Natural killer cell (primary cell): ENCODE results near the gene SCFD2. TPM values are rescaled to one million over a fixed set of nuclear protein-coding genes. Genes with fewer than 3 reads are reported as not detected.
"Not testable (repeated sequence)": the region's sequence is repeated elsewhere in the genome, so short reads cannot be mapped to it uniquely, and the experiment has no call there.

Experiments used
- ATAC-seq, 3 donors: fragments of 150-1000 bp in 2 of 3; fragments of 200-7000 bp in 1 of 3; cut with Tn5 transposase; 1 replicate in 1 of 3; 2 replicates in 2 of 3; pipeline ENCODE4 v1.10.0; 2021; ENCODE audit warnings: mild to moderate bottlenecking in 2 of 3, moderate library complexity in 2 of 3
- DNase-seq, 2 donors: peaks; one replicate each; pipeline versions ENCODE4 v3.0.0 to v3.0.0-alpha.2; 2013 to 2021; ENCODE audit warnings: mixed read lengths in 1 of 2
- H3K27ac ChIP-seq: one replicate; pipeline ENCODE4 v1.5.1; 2013; ENCODE audit warnings: mild to moderate bottlenecking, low read length
- H3K27me3 ChIP-seq: one replicate; pipeline ENCODE4 v1.6.1; 2013; ENCODE audit warnings: low read length; ENCODE audit not compliant: control insufficient read depth, insufficient read depth
- H3K36me3 ChIP-seq: one replicate; pipeline ENCODE4 v1.6.1; 2013; ENCODE audit warnings: low read length; ENCODE audit not compliant: control insufficient read depth, insufficient read depth
- H3K4me1 ChIP-seq: one replicate; pipeline ENCODE4 v1.6.1; 2013; ENCODE audit warnings: low read length; ENCODE audit not compliant: control insufficient read depth, insufficient read depth
- H3K4me3 ChIP-seq: one replicate; pipeline ENCODE4 v1.5.1; 2013; ENCODE audit warnings: low read length
- H3K9me3 ChIP-seq: one replicate; pipeline ENCODE4 v1.6.1; 2013; ENCODE audit warnings: low read length; ENCODE audit not compliant: control insufficient read depth, insufficient read depth
- H3K27ac Mint-ChIP-seq, 2 donors: one replicate each; pipeline ENCODE4 v1.8.0; 2022; ENCODE audit warnings: mild to moderate bottlenecking in 2 of 2, mixed read lengths in 2 of 2, moderate library complexity in 1 of 2
- H3K27me3 Mint-ChIP-seq, 2 donors: one replicate each; pipeline ENCODE4 v1.8.0; 2022; ENCODE audit warnings: low read depth in 2 of 2, mixed read lengths in 2 of 2
- H3K36me3 Mint-ChIP-seq: one replicate; pipeline ENCODE4 v1.8.0; 2022; ENCODE audit warnings: mixed read lengths
- H3K4me1 Mint-ChIP-seq, 2 donors: one replicate each; pipeline ENCODE4 v1.8.0; 2022; ENCODE audit warnings: mixed read lengths in 2 of 2
- H3K4me3 Mint-ChIP-seq: one replicate; pipeline ENCODE4 v1.8.0; 2022; ENCODE audit warnings: mild to moderate bottlenecking, moderate library complexity, mixed read lengths
- H3K9me3 Mint-ChIP-seq, 2 donors: one replicate each; pipeline ENCODE4 v1.8.0; 2022; ENCODE audit warnings: mixed read lengths in 2 of 2
- WGBS: methylation state at CpG from one replicate; pipeline ENCODE4 v1.1.7; 2013; ENCODE audit warnings: missing lambda C conversion rate; ENCODE audit not compliant: insufficient coverage; 5-methylcytosine and 5-hydroxymethylcytosine counted together
- intact Hi-C: fragments of 100-400 bp; cut with micrococcal nuclease; formaldehyde crosslinking; loops from one replicate; pipeline ENCODE4 v1.14.2; 2022
- total RNA-seq, 4 donors: library from RNA; stranded (reverse); fragments of 120-200 nt in 1 of 4; gene quantifications; one replicate each; pipeline versions ENCODE4 v1.2.3 to v1.2.4, GENCODE V29; 2013 to 2022
- TF ChIP-seq, protein P1 (sequence below): fragments of 200-600 bp; IDR thresholded peaks from one replicate; pipeline ENCODE4 v1.8.0; 2022; ENCODE audit warnings: antibody characterized with exemption

Gene SCFD2
- total RNA-seq, 3 donors from 2014 or later (not counting 1 experiment from before 2014, with no cell fraction given) = 26.4 to 29.4 (median 28.9) TPM

DNA sequence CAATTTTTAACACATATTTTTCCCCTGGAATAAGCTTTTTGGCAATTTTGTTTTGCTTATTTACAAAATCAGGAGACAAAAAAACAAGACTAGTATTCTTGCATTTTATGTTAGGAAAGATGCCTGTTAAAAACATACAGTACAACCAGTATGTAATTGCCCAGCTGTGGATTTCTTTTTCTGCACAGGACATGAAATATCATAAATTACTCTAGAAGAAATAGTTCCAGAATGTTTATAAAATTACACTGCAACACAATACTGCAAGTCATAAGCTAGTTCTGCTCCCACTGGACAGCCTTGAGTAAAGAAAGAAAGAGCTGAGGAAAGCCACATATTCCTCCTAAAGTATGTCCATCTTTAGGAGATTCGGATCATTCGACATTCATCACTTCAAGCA lies 133.5 kb downstream of the SCFD2 start:
- Mint-ChIP-seq H3K4me1 (peaks cover 15 to 19% of the 10 kb centered on the region in 2 donors), H3K27me3 (no peaks in the 10 kb centered on the region), H3K27ac (no peak overlapping the region), H3K36me3 (no peaks in the 10 kb centered on the region), H3K4me3 (no peak overlapping the region), H3K9me3 (peaks cover 0 to 2% of the 10 kb centered on the region in 2 donors)
- DNase-seq = no peak
- TF ChIP-seq, protein P1, sequence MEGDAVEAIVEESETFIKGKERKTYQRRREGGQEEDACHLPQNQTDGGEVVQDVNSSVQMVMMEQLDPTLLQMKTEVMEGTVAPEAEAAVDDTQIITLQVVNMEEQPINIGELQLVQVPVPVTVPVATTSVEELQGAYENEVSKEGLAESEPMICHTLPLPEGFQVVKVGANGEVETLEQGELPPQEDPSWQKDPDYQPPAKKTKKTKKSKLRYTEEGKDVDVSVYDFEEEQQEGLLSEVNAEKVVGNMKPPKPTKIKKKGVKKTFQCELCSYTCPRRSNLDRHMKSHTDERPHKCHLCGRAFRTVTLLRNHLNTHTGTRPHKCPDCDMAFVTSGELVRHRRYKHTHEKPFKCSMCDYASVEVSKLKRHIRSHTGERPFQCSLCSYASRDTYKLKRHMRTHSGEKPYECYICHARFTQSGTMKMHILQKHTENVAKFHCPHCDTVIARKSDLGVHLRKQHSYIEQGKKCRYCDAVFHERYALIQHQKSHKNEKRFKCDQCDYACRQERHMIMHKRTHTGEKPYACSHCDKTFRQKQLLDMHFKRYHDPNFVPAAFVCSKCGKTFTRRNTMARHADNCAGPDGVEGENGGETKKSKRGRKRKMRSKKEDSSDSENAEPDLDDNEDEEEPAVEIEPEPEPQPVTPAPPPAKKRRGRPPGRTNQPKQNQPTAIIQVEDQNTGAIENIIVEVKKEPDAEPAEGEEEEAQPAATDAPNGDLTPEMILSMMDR = no peak
- Histone ChIP-seq H3K27me3 (no peaks in the 10 kb centered on the region), H3K4me1 (no peaks in the 10 kb centered on the region), H3K27ac (no peak overlapping the region), H3K4me3 (no peak overlapping the region), H3K9me3 (no peaks in the 10 kb centered on the region), H3K36me3 (no peaks in the 10 kb centered on the region)
- 100% methylated on average over 2 of the region's 2 CpGs for WGBS
- intact Hi-C loops = no loop called here
- no peak for ATAC-seq

DNA sequence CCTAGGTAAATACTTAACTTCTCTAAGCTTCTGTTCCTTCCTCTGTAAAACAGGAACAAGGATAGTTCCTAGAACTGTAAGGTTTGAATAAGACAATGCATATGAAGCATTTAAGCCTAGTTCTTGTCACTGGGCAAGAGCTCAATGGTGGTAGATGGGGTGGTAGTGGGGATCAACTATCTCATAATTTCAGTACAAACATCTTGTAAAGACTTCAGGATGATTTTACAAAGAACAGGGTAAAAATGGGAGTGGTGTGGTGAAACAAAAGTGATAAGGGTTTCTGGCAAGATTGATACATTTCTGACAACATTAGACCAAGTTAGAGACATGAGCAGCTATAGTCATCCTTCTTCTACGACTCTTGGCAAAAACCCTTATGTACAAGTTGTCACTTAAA lies 137.8 kb downstream of the SCFD2 start:
- no peaks in the 10 kb centered on the region for H3K36me3 ChIP-seq
- Mint-ChIP-seq H3K4me3 (no peak overlapping the region), H3K4me1 (peaks cover 7 to 12% of the 10 kb centered on the region in 2 donors), H3K27me3 (no peaks in the 10 kb centered on the region), H3K9me3 (peaks cover 0 to 2% of the 10 kb centered on the region in 2 donors), H3K36me3 (no peaks in the 10 kb centered on the region), H3K27ac (no peak overlapping the region)
- H3K4me1 ChIP-seq = no peaks in the 10 kb centered on the region
- TF ChIP-seq, protein P1 = no peak
- intact Hi-C loops = no loop called here
- WGBS = 86% methylated on average over 1 of the region's 1 CpG
- H3K4me3 ChIP-seq = no peak overlapping the region
- H3K27me3 ChIP-seq = no peaks in the 10 kb centered on the region
- DNase-seq (no peak), ATAC-seq (no peak)
- no peaks in the 10 kb centered on the region for H3K9me3 ChIP-seq
- no peak overlapping the region for H3K27ac ChIP-seq

DNA sequence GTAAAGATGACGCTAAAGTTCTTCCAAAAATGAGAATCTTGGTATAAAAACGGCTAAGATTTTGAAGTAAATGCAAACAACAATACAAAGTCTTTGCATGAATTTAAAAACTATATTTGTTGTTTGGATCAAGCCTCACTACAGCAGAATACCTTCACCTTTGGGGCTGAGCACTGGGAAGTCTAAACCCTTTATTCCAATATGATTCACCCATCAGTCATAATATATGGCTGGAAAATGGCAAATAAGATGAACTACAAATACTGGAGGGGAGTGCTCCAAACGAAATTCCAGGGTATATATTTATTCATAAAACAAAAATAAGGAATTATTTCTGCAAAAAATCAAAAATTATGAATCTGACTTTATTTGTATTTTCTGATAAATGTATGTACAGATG lies 138.4 kb downstream of the SCFD2 start:
- no peak overlapping the region for H3K4me3 ChIP-seq
- DNase-seq = no peak
- H3K9me3 Mint-ChIP-seq = peaks cover 0 to 2% of the 10 kb centered on the region in 2 donors
- H3K4me1 ChIP-seq = no peaks in the 10 kb centered on the region
- 100% methylated on average over 1 of the region's 3 CpGs for WGBS
- H3K36me3 Mint-ChIP-seq = no peaks in the 10 kb centered on the region
- intact Hi-C loops = no loop called here
- TF ChIP-seq, protein P1 = no peak
- H3K27ac ChIP-seq = no peak overlapping the region
- no peaks in the 10 kb centered on the region for H3K27me3 Mint-ChIP-seq
- H3K36me3 ChIP-seq = no peaks in the 10 kb centered on the region
- H3K27me3 ChIP-seq = no peaks in the 10 kb centered on the region
- no peak for ATAC-seq
- no peaks in the 10 kb centered on the region for H3K9me3 ChIP-seq
- H3K4me1 Mint-ChIP-seq = peaks cover 1 to 6% of the 10 kb centered on the region in 2 donors
- no peak overlapping the region for H3K4me3 Mint-ChIP-seq
- H3K27ac Mint-ChIP-seq = no peak overlapping the region

DNA sequence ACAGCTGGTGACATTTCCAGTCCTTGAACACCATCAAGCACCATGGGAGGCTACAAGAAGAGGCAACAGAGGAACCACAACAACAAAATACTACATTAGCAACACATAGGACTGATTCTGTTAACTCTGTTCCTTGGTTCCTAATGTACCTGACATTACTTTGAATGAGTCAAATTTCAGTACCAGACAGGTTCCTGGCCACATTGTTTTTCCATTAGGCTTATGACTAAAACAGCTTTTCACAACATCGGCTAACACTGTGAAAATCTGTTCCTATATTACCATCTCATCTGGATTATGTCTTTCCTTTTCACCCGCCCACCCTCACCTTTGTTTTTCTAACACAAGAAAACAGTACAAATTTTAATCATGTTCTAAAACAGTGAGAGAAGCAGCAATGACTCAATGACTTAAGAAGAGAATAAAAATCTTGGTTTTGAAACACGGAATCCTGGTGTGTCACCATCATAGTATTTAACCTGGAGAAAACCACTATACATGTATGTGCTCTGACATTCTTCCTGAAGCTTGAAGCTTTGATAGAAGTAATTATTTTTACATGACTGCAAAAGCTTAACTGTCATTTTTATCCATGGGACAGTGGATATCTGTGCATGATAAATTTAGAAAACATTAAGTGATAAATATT lies 143.9 kb downstream of the SCFD2 start:
- Histone ChIP-seq H3K9me3 (no peaks in the 10 kb centered on the region), H3K27me3 (no peaks in the 10 kb centered on the region), H3K4me3 (no peak overlapping the region), H3K36me3 (no peaks in the 10 kb centered on the region), H3K4me1 (no peaks in the 10 kb centered on the region), H3K27ac (no peak overlapping the region)
- peaks cover 5 to 7% of the 10 kb centered on the region in 2 donors for H3K9me3 Mint-ChIP-seq
- no peak overlapping the region for H3K27ac Mint-ChIP-seq
- no peaks in the 10 kb centered on the region for H3K4me1 Mint-ChIP-seq
- H3K4me3 Mint-ChIP-seq = no peak overlapping the region
- peaks cover 6% of the 10 kb centered on the region for H3K36me3 Mint-ChIP-seq
- TF ChIP-seq, protein P1 = no peak
- ATAC-seq = no peak
- no peaks in the 10 kb centered on the region for H3K27me3 Mint-ChIP-seq
- WGBS = 95% methylated on average over 3 of the region's 3 CpGs
- intact Hi-C loops = no loop called here
- DNase-seq = no peak

DNA sequence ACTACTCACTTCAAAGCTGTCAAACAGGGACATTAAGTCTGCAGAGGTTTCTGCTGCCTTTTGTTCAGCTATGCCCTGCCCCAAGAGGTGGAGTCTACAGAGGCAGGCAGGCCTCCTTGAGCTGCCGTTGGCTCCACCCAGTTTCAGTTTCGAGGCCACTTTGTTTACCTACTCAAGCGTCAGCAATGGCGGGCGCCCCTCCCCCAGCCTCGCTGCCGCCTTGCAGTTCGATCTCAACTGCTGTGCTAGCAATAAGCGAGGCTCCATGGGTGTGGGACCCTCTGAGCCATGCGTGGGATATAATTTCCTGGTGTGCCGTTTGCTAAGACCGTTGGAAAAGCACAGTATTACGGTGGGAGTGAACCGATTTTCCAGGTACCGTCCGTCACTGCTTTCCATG lies 146.7 kb downstream of the SCFD2 start:
- H3K9me3 Mint-ChIP-seq, H3K4me1 ChIP-seq, H3K4me1 Mint-ChIP-seq, intact Hi-C loops, H3K4me3 ChIP-seq, H3K36me3 Mint-ChIP-seq, H3K36me3 ChIP-seq, H3K27ac Mint-ChIP-seq, H3K27me3 Mint-ChIP-seq, DNase-seq, H3K27me3 ChIP-seq, ATAC-seq, H3K9me3 ChIP-seq, H3K4me3 Mint-ChIP-seq, H3K27ac ChIP-seq: not testable (repeated sequence)
- WGBS = 97% methylated on average over 16 of the region's 16 CpGs
